Endothelial cell of umbilical vein (primary cell): ENCODE results near the gene KRTAP20-1. TPM values are rescaled to one million over a fixed set of nuclear protein-coding genes. Genes with fewer than 3 reads are reported as not detected.

Source experiments
- BruUV-seq: library from RNA; stranded (reverse); fragments of 400-500 nt; replicated peaks from 2 replicates; lab custom pipeline; 2021; lab: Mats Ljungman, UMichigan
- CTCF ChIA-PET: fragments of 300-600, 350-600 bp; sonication (Branson Sonifier 250); formaldehyde crosslinking; loops from one replicate; lab custom pipeline; 2021; ENCODE audit warnings: antibody characterized with exemption, inconsistent platforms; lab: Charles Lee
- POLR2A ChIA-PET: fragments of 300-600, 350-600 bp; sonication (Branson Sonifier 250); formaldehyde crosslinking; loops from one replicate; lab custom pipeline; 2021; ENCODE audit warnings: antibody characterized with exemption, inconsistent platforms; lab: Charles Lee
- DNase-seq: peaks from one replicate; pipeline ENCODE4 v3.0.0-alpha.2; 2011; ENCODE audit warnings: low read depth, low spot score
- FAIRE-seq: peaks from 2 replicates; lab custom pipeline; 2011; peaks lifted over from hg19 to GRCh38; lab: Jason Lieb, UNC
- H2AFZ ChIP-seq: 2 replicates; pipeline ENCODE4 v1.6.0; 2012; ENCODE audit warnings: low read depth, low read length, control low read depth, inconsistent platforms
- H3K27ac ChIP-seq: 2 replicates; pipeline ENCODE4 v1.5.1; 2011; ENCODE audit warnings: low read depth, mild to moderate bottlenecking, control low read depth, low read length, moderate library complexity; ENCODE audit not compliant: insufficient read depth
- H3K27me3 ChIP-seq, 2 experiments: 2 replicates each; pipeline versions ENCODE4 v1.6.0 to v1.6.1; 2011; ENCODE audit warnings: low read length in 2 of 2, mixed read lengths in 1 of 2; ENCODE audit not compliant: control insufficient read depth in 2 of 2, insufficient read depth in 2 of 2
- H3K36me3 ChIP-seq, 2 experiments: 2 replicates in 1 of 2; 3 replicates in 1 of 2; pipeline ENCODE4 v1.5.1; 2011; ENCODE audit warnings: low read length in 2 of 2, mild to moderate bottlenecking in 1 of 2, moderate library complexity in 1 of 2; ENCODE audit not compliant: control insufficient read depth in 2 of 2, insufficient read depth in 2 of 2; ENCODE audit errors: extremely low read depth in 1 of 2
- H3K4me1 ChIP-seq: 3 replicates; pipeline ENCODE4 v1.5.1; 2011; ENCODE audit warnings: mild to moderate bottlenecking, low read length; ENCODE audit not compliant: control insufficient read depth, insufficient read depth; ENCODE audit errors: extremely low read depth
- H3K4me2 ChIP-seq: 2 replicates; pipeline ENCODE4 v1.6.1; 2011; ENCODE audit warnings: low read length, control low read depth, mixed read lengths; ENCODE audit not compliant: insufficient read depth
- H3K4me3 ChIP-seq, 3 experiments: fragments of 200-600 bp in 1 of 3; sonication (generic), shearing (Covaris generic) in 1 of 3; replicated peaks in 1 of 3; 2 replicates each; pipeline ENCODE4 v1.5.1; 2011 to 2016; ENCODE audit warnings: control low read depth in 3 of 3, low read length in 3 of 3, mild to moderate bottlenecking in 2 of 3, inconsistent platforms in 1 of 3, low read depth in 1 of 3, moderate library complexity in 1 of 3; ENCODE audit not compliant: insufficient read depth in 1 of 3
- H3K79me2 ChIP-seq: 2 replicates; pipeline ENCODE4 v1.6.0; 2012; ENCODE audit warnings: low read length, inconsistent platforms; ENCODE audit not compliant: control insufficient read depth, insufficient read depth
- H3K9ac ChIP-seq: replicated peaks from 2 replicates; pipeline ENCODE3; 2011; ENCODE audit warnings: low read length, control low read depth; ENCODE audit not compliant: insufficient read depth; ENCODE audit errors: extremely low read depth
- H3K9me1 ChIP-seq: replicated peaks from 3 replicates; pipeline ENCODE4 v1.6.0; 2011; ENCODE audit warnings: mild to moderate bottlenecking, low read length; ENCODE audit not compliant: control insufficient read depth, insufficient read depth; ENCODE audit errors: extremely low read depth
- H3K9me3 ChIP-seq: replicated peaks from 2 replicates; pipeline ENCODE4 v1.5.1; 2012; ENCODE audit warnings: low read length, inconsistent platforms; ENCODE audit not compliant: control insufficient read depth, insufficient read depth
- H4K20me1 ChIP-seq: replicated peaks from 2 replicates; pipeline ENCODE3; 2011; ENCODE audit warnings: mild to moderate bottlenecking, low read length; ENCODE audit not compliant: control insufficient read depth, insufficient read depth; ENCODE audit errors: extremely low read depth
- FOS ChIP-seq: IDR thresholded peaks from 2 replicates; pipeline ENCODE4 v1.6.1; 2011; ENCODE audit warnings: mild to moderate bottlenecking, low read length, moderate library complexity, borderline replicate concordance; ENCODE audit not compliant: insufficient read depth
- JUN ChIP-seq: IDR thresholded peaks from 2 replicates; pipeline ENCODE4 v1.6.1; 2011; ENCODE audit warnings: borderline replicate concordance, low read depth; ENCODE audit not compliant: insufficient read length, insufficient read depth
- MYC ChIP-seq: IDR thresholded peaks from one replicate; pipeline ENCODE4 v1.6.1; 2011; ENCODE audit warnings: mild to moderate bottlenecking, low read depth, low read length
- POLR2A ChIP-seq: IDR thresholded peaks from 2 replicates; pipeline ENCODE4 v1.6.1; 2012; ENCODE audit warnings: low read depth, mild to moderate bottlenecking, control low read depth, low read length
- POLR2AphosphoS5 ChIP-seq: IDR thresholded peaks from 2 replicates; pipeline ENCODE4 v1.6.1; 2012; ENCODE audit warnings: low read depth, mild to moderate bottlenecking, control low read depth, low read length, moderate library complexity; ENCODE audit not compliant: insufficient read depth
- dilution Hi-C: fragments of 300-500 bp; cut with MboI; formaldehyde crosslinking; loops from one replicate; pipeline ENCODE4 v1.15.0; 2019; ENCODE audit warnings: low sequenced_read_pairs; ENCODE audit not compliant: extremely low pct_ligation_motif_present
- intact Hi-C: fragments of 100-400 bp; cut with micrococcal nuclease; formaldehyde crosslinking; loops from one replicate; pipeline ENCODE4 v1.10.0; 2022
- polyA plus RNA-seq, 4 experiments: library from polyadenylated mRNA; depleted of rRNA in 3 of 4; stranded (reverse) in 3 of 4; unstranded in 1 of 4; fragments of >200 nt; gene quantifications; 2 replicates each; pipeline versions ENCODE4 v1.2.1 to v1.2.3, GENCODE V29; 2011 to 2012; ENCODE audit warnings: missing spikeins in 1 of 4
- total RNA-seq: library from RNA; stranded (reverse); gene quantifications from 2 replicates; pipeline ENCODE4 v1.2.3, GENCODE V29; 2021
- TF ChIP-seq, protein P1 (sequence below), 2 donors: IDR thresholded peaks; 1 replicate in 1 of 2; 2 replicates in 1 of 2; pipeline ENCODE4 v1.5.1; 2011; ENCODE audit warnings: low read length in 2 of 2, mild to moderate bottlenecking in 2 of 2, moderate library complexity in 2 of 2, control low read depth in 1 of 2, inconsistent platforms in 1 of 2, low read depth in 1 of 2; ENCODE audit not compliant: insufficient read depth in 1 of 2; ENCODE audit errors: extremely low read depth in 1 of 2
- TF ChIP-seq, protein P2 (sequence below): IDR thresholded peaks from 2 replicates; pipeline ENCODE4 v1.6.1; 2011; ENCODE audit not compliant: insufficient read depth, insufficient read length

The KRTAP20-1 gene
- total and polyA plus RNA-seq, 2 donors (not counting 3 experiments of a cell fraction or from before 2014, with no cell fraction given): not detected

DNA sequence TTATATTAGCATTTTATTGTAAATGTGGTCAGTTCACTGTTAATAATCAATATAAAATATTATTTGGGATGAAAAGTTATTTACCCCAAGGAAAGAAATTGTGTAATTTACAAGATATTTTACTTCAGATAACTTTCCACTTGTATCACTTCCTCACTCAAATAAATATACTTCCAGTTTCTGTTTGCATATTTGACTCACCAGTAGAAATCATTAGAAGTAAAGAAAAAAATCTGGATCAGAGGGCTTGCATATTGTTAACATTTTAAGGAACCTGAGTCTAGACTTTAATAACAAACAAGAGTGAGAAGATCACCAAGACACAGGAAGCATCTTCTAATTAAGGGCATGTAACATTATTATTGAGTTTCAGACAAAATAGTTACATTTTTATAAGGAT is 3.9 kb downstream of the KRTAP20-1 start:
- no peak overlapping the region for H2AFZ ChIP-seq
- BruUV-seq: no TSS peak
- DNase-seq (no peak), FAIRE-seq (no peak)
- CTCF ChIA-PET: no interaction called here
- no peaks in the 10 kb centered on the region for H3K27me3 ChIP-seq
- POLR2A ChIA-PET: no interaction called here
- H3K4me1 ChIP-seq: no peaks in the 10 kb centered on the region
- dilution Hi-C loops (no loop called here), intact Hi-C loops (no loop called here)
- H3K36me3 ChIP-seq: no peaks in the 10 kb centered on the region
- H3K9ac ChIP-seq: no peak overlapping the region
- H3K4me3 ChIP-seq: no peak overlapping the region
- peaks cover 10% of the 10 kb centered on the region for H3K9me3 ChIP-seq
- H3K79me2 ChIP-seq: no peaks in the 10 kb centered on the region
- H3K4me2 ChIP-seq: no peak overlapping the region
- no peaks in the 10 kb centered on the region for H4K20me1 ChIP-seq
- TF ChIP-seq FOS (no peak), JUN (no peak), MYC (no peak), POLR2AphosphoS5 (no peak), POLR2A (no peak)
- TF ChIP-seq, protein P1, sequence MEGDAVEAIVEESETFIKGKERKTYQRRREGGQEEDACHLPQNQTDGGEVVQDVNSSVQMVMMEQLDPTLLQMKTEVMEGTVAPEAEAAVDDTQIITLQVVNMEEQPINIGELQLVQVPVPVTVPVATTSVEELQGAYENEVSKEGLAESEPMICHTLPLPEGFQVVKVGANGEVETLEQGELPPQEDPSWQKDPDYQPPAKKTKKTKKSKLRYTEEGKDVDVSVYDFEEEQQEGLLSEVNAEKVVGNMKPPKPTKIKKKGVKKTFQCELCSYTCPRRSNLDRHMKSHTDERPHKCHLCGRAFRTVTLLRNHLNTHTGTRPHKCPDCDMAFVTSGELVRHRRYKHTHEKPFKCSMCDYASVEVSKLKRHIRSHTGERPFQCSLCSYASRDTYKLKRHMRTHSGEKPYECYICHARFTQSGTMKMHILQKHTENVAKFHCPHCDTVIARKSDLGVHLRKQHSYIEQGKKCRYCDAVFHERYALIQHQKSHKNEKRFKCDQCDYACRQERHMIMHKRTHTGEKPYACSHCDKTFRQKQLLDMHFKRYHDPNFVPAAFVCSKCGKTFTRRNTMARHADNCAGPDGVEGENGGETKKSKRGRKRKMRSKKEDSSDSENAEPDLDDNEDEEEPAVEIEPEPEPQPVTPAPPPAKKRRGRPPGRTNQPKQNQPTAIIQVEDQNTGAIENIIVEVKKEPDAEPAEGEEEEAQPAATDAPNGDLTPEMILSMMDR (IDR thresholded peaks at IDR 0.05; ENCODE audit: extremely low read depth in 1 of 2, insufficient read depth in 1 of 2, low read depth in 1 of 2, low read length in 2 of 2): no peak
- TF ChIP-seq, protein P2, sequence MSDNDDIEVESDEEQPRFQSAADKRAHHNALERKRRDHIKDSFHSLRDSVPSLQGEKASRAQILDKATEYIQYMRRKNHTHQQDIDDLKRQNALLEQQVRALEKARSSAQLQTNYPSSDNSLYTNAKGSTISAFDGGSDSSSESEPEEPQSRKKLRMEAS: no peak
- no peaks in the 10 kb centered on the region for H3K9me1 ChIP-seq
- H3K27ac ChIP-seq: no peak overlapping the region
